ENCODE data around the gene PRDX5.
"Not testable (repeated sequence)": the region's sequence is repeated elsewhere in the genome, so short reads cannot be mapped to it uniquely, and the experiment has no call there.

Gene PRDX5

DNA sequence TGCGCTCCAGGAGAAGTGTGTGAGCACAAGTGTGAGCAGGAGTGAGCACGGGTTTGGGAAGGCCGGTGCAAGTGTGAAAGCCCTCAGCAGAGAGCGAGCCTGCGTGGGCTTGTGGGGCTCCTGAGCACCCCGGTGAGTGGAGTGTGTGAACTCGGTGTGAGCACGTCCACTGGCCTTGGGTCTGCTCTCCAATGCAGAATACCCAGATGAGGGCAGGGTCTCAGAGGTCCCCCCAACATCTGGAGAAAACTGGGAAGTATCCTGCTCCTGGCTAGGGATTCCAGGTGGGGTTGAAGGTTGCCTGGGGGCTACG is 11.4 kb upstream of the PRDX5 start:
- no peak for DNase-seq

DNA sequence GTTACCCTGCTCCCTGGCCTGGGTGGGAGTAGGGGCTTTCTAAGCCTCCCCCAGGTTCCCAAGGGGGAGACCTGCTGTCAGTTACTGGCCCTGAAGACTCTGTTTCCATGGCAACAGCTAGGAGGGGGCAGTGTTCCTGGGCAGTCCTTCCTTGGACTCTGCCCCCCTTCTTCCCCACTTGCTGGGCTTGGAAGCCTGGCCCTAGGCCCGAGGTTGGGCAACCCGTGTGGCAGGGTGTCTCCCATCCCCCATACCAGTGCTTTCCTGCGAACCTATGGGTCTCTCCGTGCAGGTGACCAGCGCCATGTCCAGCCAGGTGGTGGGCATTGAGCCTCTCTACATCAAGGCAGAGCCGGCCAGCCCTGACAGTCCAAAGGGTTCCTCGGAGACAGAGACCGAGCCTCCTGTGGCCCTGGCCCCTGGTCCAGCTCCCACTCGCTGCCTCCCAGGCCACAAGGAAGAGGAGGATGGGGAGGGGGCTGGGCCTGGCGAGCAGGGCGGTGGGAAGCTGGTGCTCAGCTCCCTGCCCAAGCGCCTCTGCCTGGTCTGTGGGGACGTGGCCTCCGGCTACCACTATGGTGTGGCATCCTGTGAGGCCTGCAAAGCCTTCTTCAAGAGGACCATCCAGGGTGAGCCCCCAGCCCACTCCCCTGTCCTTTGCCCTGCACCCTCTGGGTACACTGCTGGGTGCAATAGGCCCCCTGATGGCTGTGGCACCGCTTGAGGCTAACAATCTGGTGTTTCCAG is 10.9 kb upstream of the PRDX5 start:
- DNase-seq: no peak

DNA sequence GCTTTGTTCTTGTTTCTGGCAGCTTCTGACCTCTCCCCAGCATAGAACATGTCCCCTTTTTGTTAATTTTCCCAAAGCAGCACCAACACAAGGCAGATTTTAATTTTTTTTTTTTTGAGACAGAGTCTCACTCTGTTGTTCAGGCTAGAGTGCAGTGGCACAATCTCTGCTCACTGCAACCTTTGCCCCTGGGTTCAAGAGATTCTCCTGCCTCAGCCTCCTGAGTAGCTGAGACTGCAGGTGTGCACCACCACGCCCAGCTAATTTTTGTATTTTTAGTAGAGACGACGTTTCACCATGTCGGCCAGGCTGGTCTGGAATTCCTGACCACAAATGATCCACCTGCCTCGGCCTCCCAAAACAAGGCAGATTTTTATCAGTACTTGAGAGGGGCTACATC is 10.1 kb upstream of the PRDX5 start:
- not testable (repeated sequence) for DNase-seq

DNA sequence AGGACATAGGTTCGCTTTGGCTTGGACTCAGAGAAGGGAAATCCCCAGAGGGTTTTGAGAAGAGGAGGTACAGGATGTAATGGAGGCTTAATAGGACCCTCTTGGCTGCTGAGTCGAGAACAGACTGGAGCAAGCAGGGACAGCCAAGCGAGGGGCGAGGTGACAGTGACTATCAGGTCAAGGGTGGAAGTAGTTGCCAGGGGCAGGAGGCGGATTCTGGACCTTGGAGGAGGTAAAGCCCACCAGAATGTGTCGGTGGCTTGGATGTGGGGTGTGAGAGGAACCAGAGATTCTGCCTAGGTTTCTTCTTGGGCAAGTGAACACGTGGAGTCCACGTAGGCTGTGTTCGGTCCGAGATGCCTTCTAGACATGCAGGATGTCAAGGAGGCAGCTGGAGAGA is 5.0 kb upstream of the PRDX5 start:
- no peak for DNase-seq

DNA sequence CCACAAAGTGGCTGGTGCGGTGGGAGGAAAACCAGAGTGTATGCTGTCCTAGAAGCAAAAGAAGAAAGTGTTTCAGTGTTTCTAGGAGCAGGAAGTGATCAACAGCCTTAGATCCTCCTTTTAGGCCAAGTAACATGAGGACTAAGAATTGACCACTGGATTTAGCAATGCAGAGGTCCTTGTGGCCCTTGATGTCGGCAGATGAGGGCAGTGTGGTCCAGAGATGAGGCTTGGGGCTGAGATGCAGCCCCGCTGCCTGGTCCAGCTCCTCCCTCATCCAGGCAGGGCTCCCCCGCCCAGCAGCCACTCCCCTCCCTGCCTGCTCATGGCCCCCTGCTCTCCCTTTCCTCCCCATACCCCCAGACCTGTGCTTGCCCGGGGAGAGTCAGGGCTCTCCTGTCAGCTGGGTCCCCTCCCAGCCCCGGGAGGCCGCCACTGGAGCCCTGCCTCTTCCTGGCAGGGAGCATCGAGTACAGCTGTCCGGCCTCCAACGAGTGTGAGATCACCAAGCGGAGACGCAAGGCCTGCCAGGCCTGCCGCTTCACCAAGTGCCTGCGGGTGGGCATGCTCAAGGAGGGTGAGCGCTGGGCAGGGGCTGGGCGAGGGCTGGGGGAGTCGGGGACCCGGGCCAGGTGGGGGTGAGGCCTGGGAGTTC is 4.3 kb upstream of the PRDX5 start:
- DNase-seq: no peak

DNA sequence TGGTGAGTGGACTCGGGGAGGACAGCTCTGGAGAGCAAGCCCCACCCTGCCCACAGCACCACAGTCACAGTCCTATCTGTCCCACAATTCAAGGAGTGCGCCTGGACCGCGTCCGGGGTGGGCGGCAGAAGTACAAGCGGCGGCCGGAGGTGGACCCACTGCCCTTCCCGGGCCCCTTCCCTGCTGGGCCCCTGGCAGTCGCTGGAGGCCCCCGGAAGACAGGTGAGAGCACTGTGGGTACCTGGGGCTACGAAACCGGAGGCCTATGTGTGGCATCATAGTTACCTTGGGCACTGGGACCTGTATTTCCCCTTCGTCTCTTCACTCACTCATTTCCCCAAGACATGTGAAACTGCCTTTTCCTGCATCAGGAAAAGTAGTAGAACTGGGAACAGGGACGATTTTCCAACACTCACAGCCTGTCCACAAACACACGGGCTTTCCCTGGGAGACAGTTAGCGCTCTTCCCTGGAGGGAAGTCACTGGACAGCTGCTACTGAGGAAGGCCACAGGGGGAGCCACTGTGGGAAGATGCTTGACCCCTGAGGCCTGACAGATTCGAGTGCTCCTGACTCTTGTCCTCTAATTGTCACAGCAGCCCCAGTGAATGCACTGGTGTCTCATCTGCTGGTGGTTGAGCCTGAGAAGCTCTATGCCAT is 3.6 kb upstream of the PRDX5 start:
- no peak for DNase-seq

GRCh38 chr11:64314805-64315561 is 2.9 kb upstream of the PRDX5 start:
- no peak for DNase-seq

GRCh38 chr11:64315667-64316526 is 2.0 kb upstream of the PRDX5 start:
- not testable (repeated sequence) for DNase-seq

DNA sequence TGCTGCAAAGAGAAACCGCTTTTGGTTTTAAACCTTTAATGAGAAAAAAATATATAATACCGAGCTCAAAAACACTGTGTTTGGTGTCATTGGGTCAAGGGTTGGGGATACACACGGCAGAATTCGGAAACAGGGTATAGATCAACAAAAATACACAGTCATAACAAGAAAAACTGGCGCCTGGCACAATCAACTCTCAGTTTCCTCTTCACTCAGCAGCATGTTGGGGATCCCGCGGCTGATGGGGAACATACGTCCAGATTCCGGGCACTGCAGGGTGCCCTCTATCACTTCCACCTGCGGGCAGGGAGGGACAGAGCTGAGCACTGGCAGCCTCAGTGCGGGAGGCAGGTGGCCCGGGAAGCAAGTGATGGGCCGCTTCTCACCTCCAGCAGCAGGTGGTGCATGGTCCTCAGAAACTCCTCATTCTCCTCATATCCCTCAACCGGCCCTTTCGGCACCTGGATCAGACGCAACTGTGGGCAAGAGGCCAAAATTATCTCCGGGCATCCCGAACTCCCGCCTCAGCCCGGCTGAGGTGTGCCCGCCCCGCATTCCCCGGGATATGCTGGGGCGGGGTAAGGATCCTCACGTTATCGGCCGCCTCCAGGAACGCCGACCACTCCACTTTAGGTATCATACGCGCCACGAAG is 1.1 kb upstream of the PRDX5 start:
- no peak for DNase-seq

- peak; percentile 92 for DNase-seq
Observed at GRCh38 chr11:64317325-64317960, 478 bp upstream of the PRDX5 start, which contains the start of gene TRMT112. TSS of gene TRMT112 (minus strand) at chr11:64317559. CDS start at chr11:64317526, 33 bp downstream.

DNA sequence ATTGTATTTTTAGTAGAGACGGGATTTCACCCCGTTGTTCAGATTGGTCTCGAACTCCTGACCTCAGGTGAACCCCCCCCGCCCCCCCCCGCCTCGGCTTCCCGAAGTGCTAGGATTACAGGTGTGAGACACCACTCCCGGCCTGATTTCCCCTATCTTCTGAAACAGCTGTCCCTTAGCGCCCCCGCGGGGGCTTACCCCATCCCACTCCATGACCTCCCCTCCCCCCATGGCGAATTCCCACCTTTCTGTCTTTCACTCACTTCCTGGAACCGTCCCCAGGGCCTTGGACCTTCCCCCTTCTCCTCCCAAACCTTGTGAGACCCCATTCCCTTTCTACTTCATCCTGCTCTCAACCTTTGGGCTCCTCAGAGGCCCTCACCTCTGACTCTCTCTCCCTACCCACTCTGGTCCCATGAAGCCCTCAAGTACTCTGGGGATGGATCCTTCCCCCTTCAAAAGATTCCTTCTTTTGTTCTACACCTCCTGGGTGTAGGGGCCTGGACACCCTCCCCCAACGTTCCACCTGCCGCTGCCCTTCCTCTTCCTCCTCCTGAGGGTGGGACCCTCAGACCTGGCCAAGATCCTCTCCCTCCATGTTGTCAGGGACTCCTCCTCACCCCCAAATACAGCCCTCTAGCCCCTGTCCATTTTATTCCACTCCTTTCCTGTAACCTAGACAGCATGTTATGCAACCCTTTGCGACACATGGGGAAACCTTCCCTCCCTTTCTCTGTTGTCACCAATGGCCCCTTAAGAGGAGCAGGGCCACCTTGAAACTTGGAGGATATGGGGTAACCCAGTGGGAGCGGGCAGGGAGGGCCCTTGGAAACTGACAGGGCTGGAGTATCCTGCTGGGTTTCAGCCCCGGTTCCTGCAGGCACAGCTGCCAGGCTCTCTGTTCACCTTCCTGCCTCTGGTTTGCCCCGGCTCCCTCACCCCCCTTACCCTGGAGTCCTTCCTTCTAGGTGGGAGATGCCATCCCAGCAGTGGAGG is 1.1 kb downstream of the PRDX5 start:
- DNase-seq: no peak

- DNase-seq: no peak
Observed at GRCh38 chr11:64320556-64320955, 2.6 kb downstream of the PRDX5 start.

GRCh38 chr11:64321026-64321425 is 3.1 kb downstream of the PRDX5 start:
- no peak for DNase-seq

DNA sequence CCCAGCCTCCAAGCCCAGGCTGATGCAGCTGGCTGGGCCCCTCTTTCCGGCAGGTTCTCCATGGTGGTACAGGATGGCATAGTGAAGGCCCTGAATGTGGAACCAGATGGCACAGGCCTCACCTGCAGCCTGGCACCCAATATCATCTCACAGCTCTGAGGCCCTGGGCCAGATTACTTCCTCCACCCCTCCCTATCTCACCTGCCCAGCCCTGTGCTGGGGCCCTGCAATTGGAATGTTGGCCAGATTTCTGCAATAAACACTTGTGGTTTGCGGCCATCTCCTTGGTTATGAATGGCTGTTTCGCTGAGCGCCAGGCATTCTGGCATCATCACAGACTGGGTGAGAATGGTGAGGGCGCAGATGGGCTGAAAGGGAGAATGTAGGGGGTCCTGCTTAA is 3.6 kb downstream of the PRDX5 start:
- DNase-seq: no peak

DNA sequence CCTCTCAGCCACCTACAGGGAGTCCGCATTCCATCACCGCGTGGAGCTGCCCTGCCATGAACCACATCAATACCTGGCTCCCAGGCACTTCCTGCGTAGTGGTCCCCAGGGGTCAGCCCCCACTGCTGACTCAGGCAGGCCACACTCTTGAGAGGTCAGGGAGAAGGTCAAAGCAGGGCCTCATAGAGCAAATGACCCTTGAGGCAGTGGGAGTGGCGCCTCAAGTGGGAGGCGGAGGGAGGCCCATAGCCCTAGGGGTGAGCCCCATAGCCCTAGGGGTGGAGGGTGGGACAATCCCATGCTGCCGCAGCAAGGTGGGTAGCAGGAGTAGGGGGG is 5.0 kb downstream of the PRDX5 start:
- DNase-seq: no peak

GRCh38 chr11:64323373-64323772 is 5.5 kb downstream of the PRDX5 start:
- no peak for DNase-seq

DNA sequence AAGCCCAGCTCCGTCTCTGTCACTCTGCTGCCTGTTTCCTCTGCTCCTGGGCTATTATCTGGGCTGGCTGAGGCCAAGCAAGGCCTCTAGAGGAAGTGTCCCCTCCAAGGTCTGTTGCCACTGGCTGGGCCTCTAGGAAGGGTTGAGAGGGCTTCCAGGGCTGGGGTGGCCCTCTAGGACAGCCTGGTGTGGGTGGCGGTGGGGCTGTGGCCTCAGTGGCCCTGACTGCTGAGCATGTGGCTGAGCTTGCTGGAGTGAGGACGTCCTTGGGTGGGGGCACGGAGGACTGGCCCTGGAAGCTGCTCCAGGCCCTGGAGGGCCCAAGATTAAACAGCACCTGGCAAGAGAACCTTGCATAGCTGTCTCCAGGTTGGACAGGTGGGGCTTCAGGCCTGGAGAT is 6.1 kb downstream of the PRDX5 start:
- DNase-seq: not testable (repeated sequence)

GRCh38 chr11:64324692-64325469 is 7.0 kb downstream of the PRDX5 start:
- no peak for DNase-seq

DNA sequence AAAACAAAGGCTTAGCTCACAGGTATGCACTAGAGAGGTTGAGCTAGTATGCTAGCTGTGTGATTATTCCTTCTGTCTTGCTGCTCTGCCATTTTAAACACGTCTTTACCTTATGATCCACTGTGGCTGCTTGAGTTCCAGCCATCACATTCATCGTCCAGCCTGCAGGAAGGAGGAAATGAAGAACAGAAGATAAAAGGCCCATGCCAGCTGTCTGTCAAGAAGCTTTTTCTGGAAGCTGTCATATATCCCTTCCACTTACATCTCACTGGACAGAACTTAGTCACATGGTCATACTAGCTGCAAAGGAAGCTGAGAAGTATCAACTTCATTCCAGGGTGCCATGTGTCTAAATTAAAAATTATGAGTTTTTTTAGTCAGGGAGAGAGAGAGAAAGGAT is 9.5 kb downstream of the PRDX5 start:
- no peak for DNase-seq

Data from T1000 (cell line).